HCT116 (cell line): ENCODE results near the gene KCNJ10. TPM values are rescaled to one million over a fixed set of nuclear protein-coding genes. Genes with fewer than 3 reads are reported as not detected.

Experiments
- ATAC-seq: fragments of 200-7000 bp; cut with Tn5 transposase; 2 replicates; pipeline ENCODE4 v1.9.1; 2020; ENCODE audit warnings: mild to moderate bottlenecking, moderate library complexity
- BruUV-seq: library from RNA; stranded (reverse); fragments of 400-500 nt; replicated peaks from 2 replicates; lab custom pipeline; 2021; lab: Mats Ljungman, UMichigan
- CTCF ChIA-PET: fragments of 300-600 bp; sonication (Branson Sonifier 250); formaldehyde crosslinking; loops from one replicate; lab custom pipeline; 2021; ENCODE audit warnings: antibody characterized with exemption; lab: Charles Lee
- POLR2A ChIA-PET: fragments of 300-600, 350-600 bp; sonication (Branson Sonifier 250); formaldehyde crosslinking; loops from one replicate; lab custom pipeline; 2021; ENCODE audit warnings: antibody characterized with exemption; lab: Charles Lee
- RAD21 ChIA-PET, 2 experiments: fragments of 300-600 bp; sonication (Branson Sonifier 250); formaldehyde crosslinking; loops; one replicate each; lab custom pipeline; 2023; ENCODE audit warnings: low total read pairs in 2 of 2; ENCODE audit not compliant: uncharacterized antibody in 2 of 2, unreplicated experiment in 2 of 2, low non-redundant PET in 1 of 2; lab: Charles Lee
- DNase-seq: peaks from one replicate; pipeline ENCODE4 v3.0.0-alpha.2; 2010; ENCODE audit warnings: low read depth, low spot score
- H2AFZ ChIP-seq: fragments of 200-600 bp; shearing (Covaris generic), sonication (generic); 2 replicates; pipeline ENCODE4 v1.6.1; 2017; ENCODE audit warnings: low read depth, mixed run types, mixed read lengths, antibody characterized with exemption, low read length; ENCODE audit not compliant: poor library complexity, severe bottlenecking
- H3K27ac ChIP-seq: 2 replicates; pipeline ENCODE4 v1.5.1; 2012; ENCODE audit warnings: low read depth, low read length
- H3K27me3 ChIP-seq: fragments of 200-600 bp; sonication (generic); 2 replicates; pipeline ENCODE4 v1.6.1; 2016; ENCODE audit warnings: mixed run types, low read length, mixed read lengths; ENCODE audit not compliant: insufficient read depth
- H3K36me3 ChIP-seq, 2 experiments: fragments of 200-500 bp in 1 of 2; fragments of 200-600 bp in 1 of 2; sonication (Bioruptor generic) in 1 of 2; sonication (generic) in 1 of 2; 2 replicates each; pipeline versions ENCODE4 v1.5.1 to v1.6.1; 2014 to 2016; ENCODE audit warnings: low read length in 2 of 2, inconsistent platforms in 1 of 2, mixed read lengths in 1 of 2, mixed run types in 1 of 2; ENCODE audit not compliant: insufficient read depth in 2 of 2, control insufficient read depth in 1 of 2
- H3K4me1 ChIP-seq, 2 experiments: fragments of 200-600 bp in 1 of 2; sonication (generic) in 1 of 2; 2 replicates each; pipeline versions ENCODE4 v1.5.1 to v1.6.1; 2012 to 2017; ENCODE audit warnings: low read length in 2 of 2, inconsistent platforms in 1 of 2, mild to moderate bottlenecking in 1 of 2, mixed read lengths in 1 of 2, mixed run types in 1 of 2, moderate library complexity in 1 of 2; ENCODE audit not compliant: insufficient read depth in 2 of 2, control insufficient read depth in 1 of 2
- H3K4me2 ChIP-seq: fragments of 200-600 bp; sonication (generic); 2 replicates; pipeline ENCODE4 v1.6.1; 2017; ENCODE audit warnings: mixed run types, low read length, mixed read lengths
- H3K4me3 ChIP-seq, 2 experiments: fragments of 200-600 bp in 1 of 2; sonication (generic) in 1 of 2; replicated peaks in 1 of 2; 2 replicates each; pipeline ENCODE4 v1.5.1; 2011 to 2016; ENCODE audit warnings: low read length in 2 of 2, control low read depth in 1 of 2, low read depth in 1 of 2, mild to moderate bottlenecking in 1 of 2, mixed read lengths in 1 of 2, mixed run types in 1 of 2
- H3K79me2 ChIP-seq: fragments of 200-600 bp; sonication (generic); 2 replicates; pipeline ENCODE4 v1.6.1; 2017; ENCODE audit warnings: mild to moderate bottlenecking, mixed run types, low read length, moderate library complexity, mixed read lengths; ENCODE audit not compliant: insufficient read depth
- H3K9ac ChIP-seq: fragments of 200-600 bp; sonication (generic); 2 replicates; pipeline ENCODE4 v1.6.1; 2016; ENCODE audit warnings: low read length, mixed read lengths
- H3K9me2 ChIP-seq: fragments of 200-600 bp; sonication (generic), shearing (Covaris generic); 2 replicates; pipeline ENCODE4 v1.6.1; 2017; ENCODE audit warnings: mixed run types, mild to moderate bottlenecking, moderate library complexity; ENCODE audit not compliant: insufficient read depth
- H3K9me3 ChIP-seq, 2 experiments: fragments of 200-500 bp in 1 of 2; fragments of 200-600 bp in 1 of 2; sonication (Bioruptor generic) in 1 of 2; sonication (generic) in 1 of 2; 2 replicates each; pipeline ENCODE4 v1.6.1; 2014 to 2017; ENCODE audit warnings: low read length in 2 of 2, mixed read lengths in 2 of 2, inconsistent platforms in 1 of 2, low read depth in 1 of 2, mild to moderate bottlenecking in 1 of 2, mixed run types in 1 of 2, moderate library complexity in 1 of 2; ENCODE audit not compliant: control insufficient read depth in 1 of 2, insufficient read depth in 1 of 2
- H4K20me1 ChIP-seq: fragments of 200-600 bp; sonication (generic), shearing (Covaris generic); 2 replicates; pipeline ENCODE4 v1.6.1; 2017; ENCODE audit warnings: mixed run types, mild to moderate bottlenecking, moderate library complexity; ENCODE audit not compliant: insufficient read depth
- ATF3 ChIP-seq: IDR thresholded peaks from 2 replicates; pipeline ENCODE4 v1.6.1; 2012
- CTCF ChIP-seq, 3 experiments: fragments of 200-600 bp in 1 of 3; sonication (generic) in 1 of 3; IDR thresholded peaks in 2 of 3; conservative IDR thresholded peaks in 1 of 3; 2 replicates each; pipeline ENCODE4 v1.5.1; 2012 to 2017; ENCODE audit warnings: low read depth in 2 of 3, low read length in 2 of 3, antibody characterized with exemption in 1 of 3, borderline replicate concordance in 1 of 3, control low read depth in 1 of 3, mild to moderate bottlenecking in 1 of 3, mixed read lengths in 1 of 3, mixed run types in 1 of 3, moderate library complexity in 1 of 3; ENCODE audit not compliant: insufficient read depth in 1 of 3
- ELF1 ChIP-seq: IDR thresholded peaks from 2 replicates; pipeline ENCODE4 v1.6.1; 2012; ENCODE audit warnings: low read depth, borderline replicate concordance
- EZH2 ChIP-seq: fragments of 200-600 bp; sonication (generic); IDR thresholded peaks from 2 replicates; pipeline ENCODE4 v1.6.1; 2017; ENCODE audit warnings: antibody characterized with exemption, mixed run types
- EZH2phosphoT487 ChIP-seq: fragments of 200-600 bp; IDR thresholded peaks from 2 replicates; pipeline ENCODE4 v1.6.1; 2018; ENCODE audit warnings: antibody characterized with exemption, borderline replicate concordance
- FOSL1 ChIP-seq: IDR thresholded peaks from 2 replicates; pipeline ENCODE4 v1.6.1; 2012; ENCODE audit warnings: low read depth
- JUND ChIP-seq: IDR thresholded peaks from 2 replicates; pipeline ENCODE4 v1.6.1; 2012
- POLR2A ChIP-seq: IDR thresholded peaks from 2 replicates; pipeline ENCODE4 v1.7.0; 2011; ENCODE audit warnings: borderline replicate concordance; ENCODE audit not compliant: insufficient read depth, insufficient read length; ENCODE audit errors: extremely low read depth
- RAD21 ChIP-seq: IDR thresholded peaks from 2 replicates; pipeline ENCODE4 v1.6.1; 2012; ENCODE audit warnings: low read depth, mild to moderate bottlenecking
- SIN3A ChIP-seq: IDR thresholded peaks from 2 replicates; pipeline ENCODE4 v1.6.1; 2012; ENCODE audit warnings: low read depth
- TCF7L2 ChIP-seq: IDR thresholded peaks from 2 replicates; pipeline ENCODE4 v1.7.0; 2011; ENCODE audit warnings: borderline replicate concordance, inconsistent platforms; ENCODE audit not compliant: insufficient read depth, insufficient read length; ENCODE audit errors: extremely low read depth
- YY1 ChIP-seq: IDR thresholded peaks from 2 replicates; pipeline ENCODE4 v1.6.1; 2011; ENCODE audit warnings: low read length, low read depth, moderate library complexity, mild to moderate bottlenecking; ENCODE audit not compliant: insufficient replicate concordance; ENCODE audit errors: extremely low read depth
- ZFX ChIP-seq: fragments of 450-650 bp; IDR thresholded peaks from 2 replicates; pipeline ENCODE4 v1.6.1; 2017
- ZNF274 ChIP-seq: fragments of 200-500 bp; sonication (Bioruptor generic); IDR thresholded peaks from 2 replicates; pipeline ENCODE4 v1.6.1; 2014; ENCODE audit warnings: mild to moderate bottlenecking, low read depth, low read length, inconsistent platforms
- intact Hi-C: fragments of 100-400 bp; cut with micrococcal nuclease; formaldehyde crosslinking; loops from 2 replicates; pipeline ENCODE4 v1.10.0; 2022
- total RNA-seq: library from RNA; stranded (reverse); gene quantifications from one replicate; pipeline ENCODE4 v1.2.1, GENCODE V29; 2021; ENCODE audit not compliant: unreplicated experiment
- TF ChIP-seq, protein P1 (sequence below): IDR thresholded peaks from 2 replicates; pipeline ENCODE4 v1.6.1; 2011; ENCODE audit warnings: mild to moderate bottlenecking, low read length, moderate library complexity; ENCODE audit not compliant: insufficient replicate concordance; ENCODE audit errors: extremely low read depth
- TF ChIP-seq, protein P2 (sequence below): IDR thresholded peaks from 2 replicates; pipeline ENCODE4 v1.6.1; 2012; ENCODE audit warnings: low read depth

The KCNJ10 gene
- total RNA-seq, 1 experiment from 2014 or later: 0.57 TPM

GRCh38 chr1:159979257-159979656 lies 90.7 kb downstream of the KCNJ10 start:
- CTCF ChIA-PET: no interaction called here
- no peak overlapping the region for H3K27ac ChIP-seq
- no peaks in the 10 kb centered on the region for H3K4me1 ChIP-seq
- no peaks in the 10 kb centered on the region for H3K9me3 ChIP-seq
- POLR2A ChIA-PET: no interaction called here
- no peak overlapping the region for H3K4me3 ChIP-seq
- H3K9ac ChIP-seq: no peak overlapping the region
- H3K4me2 ChIP-seq: no peak overlapping the region
- no peak for DNase-seq
- intact Hi-C loops: no loop called here
- H3K36me3 ChIP-seq: no peaks in the 10 kb centered on the region
- ATAC-seq: no peak
- H3K27me3 ChIP-seq: peaks cover 54% of the 10 kb centered on the region
- no TSS peak for BruUV-seq
- H3K79me2 ChIP-seq: no peaks in the 10 kb centered on the region
- no peak for TF ChIP-seq JUND
- no peak for TF ChIP-seq TCF7L2
- TF ChIP-seq CTCF (IDR thresholded peaks at IDR 0.05 in 2 of 3, conservative IDR thresholded peaks at IDR 0.05 in 1 of 3; ENCODE audit: borderline replicate concordance in 1 of 3, insufficient read depth in 1 of 3, low read depth in 2 of 3, low read length in 2 of 3): no peak
- no peak for TF ChIP-seq ZFX
- TF ChIP-seq ELF1: no peak
- TF ChIP-seq, protein P1, sequence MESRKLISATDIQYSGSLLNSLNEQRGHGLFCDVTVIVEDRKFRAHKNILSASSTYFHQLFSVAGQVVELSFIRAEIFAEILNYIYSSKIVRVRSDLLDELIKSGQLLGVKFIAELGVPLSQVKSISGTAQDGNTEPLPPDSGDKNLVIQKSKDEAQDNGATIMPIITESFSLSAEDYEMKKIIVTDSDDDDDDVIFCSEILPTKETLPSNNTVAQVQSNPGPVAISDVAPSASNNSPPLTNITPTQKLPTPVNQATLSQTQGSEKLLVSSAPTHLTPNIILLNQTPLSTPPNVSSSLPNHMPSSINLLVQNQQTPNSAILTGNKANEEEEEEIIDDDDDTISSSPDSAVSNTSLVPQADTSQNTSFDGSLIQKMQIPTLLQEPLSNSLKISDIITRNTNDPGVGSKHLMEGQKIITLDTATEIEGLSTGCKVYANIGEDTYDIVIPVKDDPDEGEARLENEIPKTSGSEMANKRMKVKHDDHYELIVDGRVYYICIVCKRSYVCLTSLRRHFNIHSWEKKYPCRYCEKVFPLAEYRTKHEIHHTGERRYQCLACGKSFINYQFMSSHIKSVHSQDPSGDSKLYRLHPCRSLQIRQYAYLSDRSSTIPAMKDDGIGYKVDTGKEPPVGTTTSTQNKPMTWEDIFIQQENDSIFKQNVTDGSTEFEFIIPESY: no peak
- TF ChIP-seq ATF3: no peak
- TF ChIP-seq RAD21: no peak
- TF ChIP-seq EZH2phosphoT487: no peak
- no peak for TF ChIP-seq POLR2A
- no peak for TF ChIP-seq FOSL1
- TF ChIP-seq YY1: no peak
- TF ChIP-seq SIN3A: no peak
- no peak for TF ChIP-seq ZNF274
- TF ChIP-seq, protein P2, sequence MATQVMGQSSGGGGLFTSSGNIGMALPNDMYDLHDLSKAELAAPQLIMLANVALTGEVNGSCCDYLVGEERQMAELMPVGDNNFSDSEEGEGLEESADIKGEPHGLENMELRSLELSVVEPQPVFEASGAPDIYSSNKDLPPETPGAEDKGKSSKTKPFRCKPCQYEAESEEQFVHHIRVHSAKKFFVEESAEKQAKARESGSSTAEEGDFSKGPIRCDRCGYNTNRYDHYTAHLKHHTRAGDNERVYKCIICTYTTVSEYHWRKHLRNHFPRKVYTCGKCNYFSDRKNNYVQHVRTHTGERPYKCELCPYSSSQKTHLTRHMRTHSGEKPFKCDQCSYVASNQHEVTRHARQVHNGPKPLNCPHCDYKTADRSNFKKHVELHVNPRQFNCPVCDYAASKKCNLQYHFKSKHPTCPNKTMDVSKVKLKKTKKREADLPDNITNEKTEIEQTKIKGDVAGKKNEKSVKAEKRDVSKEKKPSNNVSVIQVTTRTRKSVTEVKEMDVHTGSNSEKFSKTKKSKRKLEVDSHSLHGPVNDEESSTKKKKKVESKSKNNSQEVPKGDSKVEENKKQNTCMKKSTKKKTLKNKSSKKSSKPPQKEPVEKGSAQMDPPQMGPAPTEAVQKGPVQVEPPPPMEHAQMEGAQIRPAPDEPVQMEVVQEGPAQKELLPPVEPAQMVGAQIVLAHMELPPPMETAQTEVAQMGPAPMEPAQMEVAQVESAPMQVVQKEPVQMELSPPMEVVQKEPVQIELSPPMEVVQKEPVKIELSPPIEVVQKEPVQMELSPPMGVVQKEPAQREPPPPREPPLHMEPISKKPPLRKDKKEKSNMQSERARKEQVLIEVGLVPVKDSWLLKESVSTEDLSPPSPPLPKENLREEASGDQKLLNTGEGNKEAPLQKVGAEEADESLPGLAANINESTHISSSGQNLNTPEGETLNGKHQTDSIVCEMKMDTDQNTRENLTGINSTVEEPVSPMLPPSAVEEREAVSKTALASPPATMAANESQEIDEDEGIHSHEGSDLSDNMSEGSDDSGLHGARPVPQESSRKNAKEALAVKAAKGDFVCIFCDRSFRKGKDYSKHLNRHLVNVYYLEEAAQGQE: no peak
- TF ChIP-seq EZH2: no peak
- no peaks in the 10 kb centered on the region for H4K20me1 ChIP-seq
- H2AFZ ChIP-seq: no peak overlapping the region
- RAD21 ChIA-PET: no interaction called here
- H3K9me2 ChIP-seq: no peaks in the 10 kb centered on the region
